ENCODE results near the gene CDX1.

CDX1 gene

DNA sequence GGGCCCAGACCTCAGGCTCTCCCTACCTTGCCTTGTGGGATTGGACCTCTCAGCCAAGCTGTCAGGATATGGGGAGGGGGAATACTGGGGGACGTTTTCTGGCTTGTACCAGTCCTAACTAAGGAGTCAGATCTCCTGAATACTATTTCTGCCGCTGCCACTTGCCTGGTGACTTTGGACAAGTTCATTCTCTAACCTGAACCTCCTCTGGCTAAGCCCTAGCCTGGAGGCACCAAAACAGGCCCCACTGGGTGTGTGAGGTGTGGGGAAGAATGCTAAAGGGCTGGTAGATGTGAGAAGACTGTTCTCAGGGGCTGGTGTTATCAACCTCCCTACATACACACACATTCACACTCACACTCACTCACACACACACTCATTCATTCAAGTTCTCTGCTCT is 24.4 kb downstream of the CDX1 start:
- no peak overlapping the region for H3K4me3 ChIP-seq (replicated peaks; ENCODE audit: low read depth, low read length)
- DNase-seq (ENCODE audit: extremely low read depth, low read depth): no peak
- TF ChIP-seq, protein P1, sequence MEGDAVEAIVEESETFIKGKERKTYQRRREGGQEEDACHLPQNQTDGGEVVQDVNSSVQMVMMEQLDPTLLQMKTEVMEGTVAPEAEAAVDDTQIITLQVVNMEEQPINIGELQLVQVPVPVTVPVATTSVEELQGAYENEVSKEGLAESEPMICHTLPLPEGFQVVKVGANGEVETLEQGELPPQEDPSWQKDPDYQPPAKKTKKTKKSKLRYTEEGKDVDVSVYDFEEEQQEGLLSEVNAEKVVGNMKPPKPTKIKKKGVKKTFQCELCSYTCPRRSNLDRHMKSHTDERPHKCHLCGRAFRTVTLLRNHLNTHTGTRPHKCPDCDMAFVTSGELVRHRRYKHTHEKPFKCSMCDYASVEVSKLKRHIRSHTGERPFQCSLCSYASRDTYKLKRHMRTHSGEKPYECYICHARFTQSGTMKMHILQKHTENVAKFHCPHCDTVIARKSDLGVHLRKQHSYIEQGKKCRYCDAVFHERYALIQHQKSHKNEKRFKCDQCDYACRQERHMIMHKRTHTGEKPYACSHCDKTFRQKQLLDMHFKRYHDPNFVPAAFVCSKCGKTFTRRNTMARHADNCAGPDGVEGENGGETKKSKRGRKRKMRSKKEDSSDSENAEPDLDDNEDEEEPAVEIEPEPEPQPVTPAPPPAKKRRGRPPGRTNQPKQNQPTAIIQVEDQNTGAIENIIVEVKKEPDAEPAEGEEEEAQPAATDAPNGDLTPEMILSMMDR (IDR thresholded peaks at IDR 0.05; ENCODE audit: low read depth, low read length, missing control alignments): no peak

DNA sequence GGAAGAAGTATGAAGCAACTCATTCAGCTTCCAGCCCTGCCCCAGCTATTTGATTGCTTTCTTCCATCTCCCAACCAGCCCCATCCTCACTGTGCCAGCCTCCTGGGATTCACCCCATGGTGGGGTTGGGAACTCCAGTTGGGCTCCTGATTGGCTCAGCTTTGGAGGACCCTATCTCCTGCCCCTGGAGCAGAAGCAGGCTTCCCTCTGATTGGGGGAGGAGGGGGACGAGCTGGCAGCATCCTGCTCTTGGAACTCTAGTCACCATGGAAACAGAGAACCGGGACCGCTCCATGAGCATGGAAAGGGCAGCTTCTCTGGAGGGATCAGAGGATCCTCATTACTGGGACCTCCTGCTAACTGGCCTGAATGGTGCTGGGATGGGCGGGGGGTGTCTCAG is 25.9 kb downstream of the CDX1 start:
- no peak for DNase-seq (ENCODE audit: extremely low read depth, low read depth)
- H3K4me3 ChIP-seq (replicated peaks; ENCODE audit: low read depth, low read length): no peak overlapping the region
- TF ChIP-seq, protein P1 (IDR thresholded peaks at IDR 0.05; ENCODE audit: low read depth, low read length, missing control alignments): no peak

DNA sequence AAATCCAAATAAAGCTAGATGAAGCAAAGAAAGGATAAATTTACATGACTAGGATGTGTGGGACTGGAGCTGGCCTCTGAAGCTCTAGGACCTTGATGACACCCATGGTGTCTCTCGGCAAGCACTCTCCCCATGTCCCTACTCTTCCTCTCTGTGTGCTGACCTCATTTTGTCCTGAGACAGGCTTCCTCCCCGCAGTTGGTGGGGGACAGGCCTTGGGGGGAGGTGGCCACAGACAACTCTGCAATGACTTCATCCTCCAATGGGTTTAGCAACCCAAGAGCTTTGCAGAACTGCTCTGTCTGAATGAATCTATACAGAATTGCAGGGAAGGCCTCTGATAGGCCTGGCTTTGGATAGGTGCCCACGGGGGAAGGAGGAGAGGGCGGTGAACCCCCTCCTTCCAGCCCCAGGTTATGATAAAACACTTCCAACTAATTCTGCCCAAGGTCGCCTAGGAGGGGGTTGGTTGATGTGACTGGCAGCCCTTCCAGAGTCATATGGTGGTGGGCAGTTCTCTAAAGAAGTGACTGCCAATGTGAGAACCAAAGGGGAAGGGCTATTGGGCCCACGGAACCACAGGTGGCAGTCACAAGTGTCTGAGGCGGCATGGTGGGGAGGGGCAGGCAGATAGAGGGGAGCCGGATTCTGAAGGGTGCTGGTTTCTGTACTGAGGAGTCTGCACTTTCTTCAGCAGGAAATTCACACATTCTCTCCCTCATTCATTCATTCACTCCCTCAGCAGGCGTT is 29.3 kb downstream of the CDX1 start:
- TF ChIP-seq, protein P1 (IDR thresholded peaks at IDR 0.05; ENCODE audit: low read depth, low read length, missing control alignments): no peak
- H3K4me3 ChIP-seq (replicated peaks; ENCODE audit: low read depth, low read length): no peak overlapping the region
- DNase-seq (ENCODE audit: extremely low read depth, low read depth): no peak

DNA sequence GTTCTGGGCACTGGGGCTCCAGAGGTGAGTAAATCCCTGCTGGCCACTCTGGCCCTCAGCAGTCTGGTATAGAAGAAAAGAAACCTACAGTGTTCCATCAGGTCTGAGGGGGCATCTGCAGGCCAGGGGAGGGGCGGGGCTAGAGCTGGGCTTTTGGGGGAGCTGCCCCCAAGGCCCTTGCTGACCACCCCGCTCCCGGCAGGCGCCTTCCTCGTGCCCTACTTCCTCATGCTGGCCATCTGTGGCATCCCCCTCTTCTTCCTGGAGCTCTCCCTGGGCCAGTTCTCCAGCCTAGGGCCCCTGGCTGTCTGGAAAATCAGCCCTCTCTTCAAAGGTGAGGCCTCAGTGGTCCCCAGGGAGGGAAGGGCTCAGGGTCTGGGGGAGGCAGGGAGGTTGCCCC is 29.9 kb downstream of the CDX1 start:
- TF ChIP-seq, protein P1 (IDR thresholded peaks at IDR 0.05; ENCODE audit: low read depth, low read length, missing control alignments): no peak
- no peak for DNase-seq (ENCODE audit: extremely low read depth, low read depth)
- H3K4me3 ChIP-seq (replicated peaks; ENCODE audit: low read depth, low read length): no peak overlapping the region

DNA sequence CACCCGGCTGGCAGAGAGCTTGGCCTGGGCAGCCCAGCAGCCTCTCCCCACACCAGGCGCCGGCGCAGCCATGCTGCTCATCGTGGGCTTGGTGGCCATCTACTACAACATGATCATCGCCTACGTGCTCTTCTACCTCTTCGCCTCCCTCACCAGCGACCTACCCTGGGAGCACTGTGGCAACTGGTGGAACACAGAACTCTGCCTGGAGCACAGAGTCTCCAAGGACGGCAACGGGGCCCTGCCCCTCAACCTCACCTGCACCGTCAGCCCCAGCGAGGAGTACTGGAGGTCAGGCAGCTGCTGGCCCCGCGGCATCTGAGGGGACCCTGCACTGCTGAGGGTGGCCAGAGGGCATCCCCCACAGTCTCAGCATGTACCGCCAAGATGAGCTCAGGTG is 30.4 kb downstream of the CDX1 start:
- no peak overlapping the region for H3K4me3 ChIP-seq (replicated peaks; ENCODE audit: low read depth, low read length)
- DNase-seq (ENCODE audit: extremely low read depth, low read depth): no peak
- TF ChIP-seq, protein P1 (IDR thresholded peaks at IDR 0.05; ENCODE audit: low read depth, low read length, missing control alignments): no peak

DNA sequence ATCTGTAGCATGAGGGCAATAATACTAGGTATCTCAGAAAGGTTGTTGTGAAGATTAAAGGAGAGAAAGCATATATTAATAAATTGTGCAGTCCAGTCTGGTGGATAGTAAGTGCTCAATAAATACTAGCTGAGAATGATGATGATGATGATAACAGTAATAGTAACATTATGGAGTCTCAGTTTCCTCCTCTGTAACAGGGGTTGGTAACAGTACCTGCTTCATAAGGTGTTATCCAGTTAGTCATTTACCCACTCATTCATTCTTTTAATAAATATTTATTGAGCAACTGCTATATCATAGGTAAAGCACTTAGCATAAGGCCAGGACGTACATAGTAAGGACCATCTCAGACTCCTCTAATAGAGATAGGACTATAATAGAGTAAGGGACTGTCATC is 30.9 kb downstream of the CDX1 start:
- no peak overlapping the region for H3K4me3 ChIP-seq (replicated peaks; ENCODE audit: low read depth, low read length)
- TF ChIP-seq, protein P1 (IDR thresholded peaks at IDR 0.05; ENCODE audit: low read depth, low read length, missing control alignments): no peak
- DNase-seq (ENCODE audit: extremely low read depth, low read depth): no peak

DNA sequence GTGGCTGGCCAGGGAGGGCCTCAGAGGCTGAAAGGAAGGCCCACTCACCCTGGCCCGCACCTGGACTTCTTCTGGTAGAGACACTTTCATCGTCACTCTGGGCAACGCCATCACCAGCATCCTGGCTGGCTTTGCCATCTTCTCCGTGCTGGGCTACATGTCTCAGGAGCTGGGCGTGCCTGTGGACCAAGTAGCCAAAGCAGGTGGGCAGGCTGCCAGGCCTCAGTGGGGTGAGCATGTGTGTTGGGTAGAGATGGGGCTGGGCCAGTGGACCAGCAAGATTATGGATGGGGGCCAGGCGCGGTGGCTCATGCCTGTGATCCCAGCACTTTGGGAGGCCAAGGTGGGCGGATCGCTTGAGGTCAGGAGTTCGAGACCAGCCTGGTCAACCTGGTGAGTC is 35.9 kb downstream of the CDX1 start:
- TF ChIP-seq, protein P1 (IDR thresholded peaks at IDR 0.05; ENCODE audit: low read depth, low read length, missing control alignments): no peak
- DNase-seq (ENCODE audit: extremely low read depth, low read depth): no peak
- H3K4me3 ChIP-seq (replicated peaks; ENCODE audit: low read depth, low read length): no peak overlapping the region

All from HFF-Myc (cell line).